HG03342 (cell line): Measurements from ENCODE around the gene PDXP.
"Not testable (repeated sequence)": the region's sequence is repeated elsewhere in the genome, so short reads cannot be mapped to it uniquely, and the experiment has no call there.

Experiments
- ATAC-seq: cut with Tn5 transposase; IDR thresholded peaks from one replicate; pipeline ENCODE4 v1.9.1; 2021; ENCODE audit warnings: mild to moderate bottlenecking, moderate library complexity; ENCODE audit not compliant: unreplicated experiment

Gene PDXP, protein sequence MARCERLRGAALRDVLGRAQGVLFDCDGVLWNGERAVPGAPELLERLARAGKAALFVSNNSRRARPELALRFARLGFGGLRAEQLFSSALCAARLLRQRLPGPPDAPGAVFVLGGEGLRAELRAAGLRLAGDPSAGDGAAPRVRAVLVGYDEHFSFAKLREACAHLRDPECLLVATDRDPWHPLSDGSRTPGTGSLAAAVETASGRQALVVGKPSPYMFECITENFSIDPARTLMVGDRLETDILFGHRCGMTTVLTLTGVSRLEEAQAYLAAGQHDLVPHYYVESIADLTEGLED

DNA sequence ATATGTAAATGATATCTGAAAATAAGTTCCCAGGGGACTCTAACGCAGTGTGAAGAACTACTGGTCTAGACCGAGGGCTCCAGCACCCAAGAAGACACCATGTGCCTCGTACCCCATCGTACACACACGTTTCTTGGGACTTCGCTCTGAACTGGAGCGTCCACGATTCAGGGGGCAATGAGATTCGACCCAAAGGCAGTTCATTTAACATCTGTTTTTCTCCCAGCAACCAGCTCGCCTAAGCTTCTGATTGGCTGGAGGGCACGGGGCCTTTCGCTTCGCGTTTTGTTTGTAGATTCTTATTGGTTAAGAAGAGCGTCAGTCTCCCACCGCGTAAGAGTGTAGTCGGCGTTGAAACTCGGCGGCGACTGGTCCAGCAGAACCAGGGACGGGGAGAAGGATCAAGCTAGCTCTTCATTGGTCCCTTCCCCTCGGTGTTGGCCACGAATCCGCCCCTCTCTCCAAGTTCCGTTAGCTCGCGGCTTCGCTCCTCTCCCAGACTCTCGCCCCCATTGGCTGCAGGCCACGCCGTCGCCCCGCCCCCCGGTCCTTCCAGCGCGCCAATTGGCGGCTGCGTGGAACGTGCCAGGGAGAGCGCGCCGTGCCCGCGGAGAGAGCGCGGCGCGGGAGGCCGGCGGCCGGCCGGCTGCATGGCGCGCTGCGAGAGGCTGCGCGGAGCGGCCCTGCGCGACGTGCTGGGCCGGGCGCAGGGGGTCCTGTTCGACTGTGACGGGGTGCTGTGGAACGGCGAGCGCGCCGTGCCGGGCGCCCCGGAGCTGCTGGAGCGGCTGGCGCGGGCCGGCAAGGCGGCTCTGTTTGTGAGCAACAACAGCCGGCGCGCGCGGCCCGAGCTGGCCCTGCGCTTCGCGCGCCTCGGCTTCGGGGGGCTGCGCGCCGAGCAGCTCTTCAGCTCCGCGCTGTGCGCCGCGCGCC is at the start of gene PDXP:
TSS of gene PDXP (plus strand) at position 591 of the 933 bp plus-strand sequence. CDS start at position 651, 60 bp downstream.
- peak; percentile 72 for ATAC-seq

DNA sequence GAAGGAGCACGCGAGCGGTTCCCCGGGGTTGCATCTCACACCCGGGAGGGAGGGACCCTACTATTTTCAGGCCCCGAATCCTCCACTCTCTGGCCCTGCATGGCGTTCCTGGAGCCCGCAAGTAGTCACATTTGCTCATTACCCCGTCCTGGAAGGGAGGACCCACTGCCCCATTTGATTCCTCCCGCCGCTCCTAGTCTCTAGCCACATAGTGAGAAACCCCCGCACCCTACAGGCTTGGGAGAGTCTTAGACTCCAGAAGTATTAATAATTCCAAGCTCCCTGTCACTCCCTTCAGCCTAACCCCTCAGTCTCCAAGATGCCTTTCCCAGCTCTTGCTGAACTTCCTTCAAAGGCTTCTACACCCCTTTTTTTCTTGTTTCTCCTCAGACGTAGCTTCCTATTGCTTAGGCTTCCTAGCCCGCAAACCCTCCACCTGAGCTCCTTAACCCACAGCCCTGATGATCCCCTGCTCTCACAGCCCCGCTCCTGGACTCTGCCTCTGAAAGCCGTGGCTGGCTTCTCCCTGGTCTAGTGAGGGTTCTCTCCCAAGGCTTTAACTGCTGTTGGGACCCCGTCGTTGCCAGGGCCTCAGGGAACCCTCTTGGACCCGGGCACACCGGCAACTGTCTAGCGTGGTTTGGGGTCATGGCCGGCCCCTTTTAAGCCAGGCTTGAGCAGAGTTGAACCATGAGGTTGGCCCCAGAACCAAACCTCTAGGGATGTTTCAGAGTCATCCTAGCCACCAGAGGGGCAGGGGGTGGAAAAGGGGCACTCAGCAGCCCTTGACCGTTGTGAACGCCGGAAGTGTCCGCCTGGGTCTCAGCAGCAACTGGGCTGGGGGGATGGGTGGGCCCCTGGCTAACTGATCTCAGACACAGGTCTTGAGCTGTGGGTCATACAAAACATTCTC is 49.0 kb upstream of the PDXP start:
- no peak for ATAC-seq

DNA sequence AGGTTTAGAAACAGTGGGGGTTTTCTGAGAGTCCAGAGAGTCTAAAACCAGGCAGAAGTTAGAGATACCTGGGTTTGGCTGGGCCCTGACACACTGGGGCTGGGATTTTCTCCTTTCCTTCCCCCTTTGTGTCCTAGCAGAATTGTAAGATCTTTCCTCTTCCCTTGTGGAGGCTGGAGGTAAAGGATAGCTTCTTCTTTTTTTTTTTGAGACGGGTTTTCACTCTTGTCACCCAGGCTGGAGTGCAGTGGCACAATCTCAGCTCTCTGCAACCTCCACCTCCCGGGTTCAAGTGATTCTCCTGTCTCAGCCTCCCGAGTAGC is 48.4 kb upstream of the PDXP start:
- ATAC-seq: not testable (repeated sequence)

DNA sequence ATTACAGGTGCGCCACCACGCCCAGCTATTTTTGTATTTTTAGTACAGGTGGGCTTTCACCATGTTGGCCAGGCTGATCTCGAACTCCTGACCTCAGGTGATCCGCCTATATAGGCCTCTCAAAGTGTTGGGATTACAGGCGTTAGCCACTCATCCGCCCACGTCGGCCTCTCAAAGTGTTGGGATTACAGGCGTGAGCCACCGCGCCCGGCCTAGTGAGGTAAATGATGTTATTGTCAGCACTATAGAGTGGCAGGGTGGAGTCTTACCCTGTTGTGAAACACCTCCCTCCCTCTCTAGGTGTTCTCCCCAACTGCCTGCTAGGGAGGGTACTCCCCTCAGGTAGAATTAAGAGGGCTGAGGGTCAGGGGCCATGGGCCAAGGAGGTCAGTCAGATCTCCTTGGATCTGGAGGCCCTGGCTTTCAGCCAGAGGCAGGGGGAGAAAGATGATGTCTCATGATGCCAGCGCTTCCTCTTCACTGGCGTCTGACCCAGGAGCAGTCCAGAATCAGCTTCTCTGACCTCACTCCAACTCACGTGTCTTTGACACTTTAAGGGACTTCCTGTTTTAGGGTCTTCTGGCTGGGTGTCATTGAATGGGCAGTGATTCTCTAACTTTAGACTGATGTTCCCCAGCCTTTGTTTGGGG is 47.9 kb upstream of the PDXP start:
- no peak for ATAC-seq

DNA sequence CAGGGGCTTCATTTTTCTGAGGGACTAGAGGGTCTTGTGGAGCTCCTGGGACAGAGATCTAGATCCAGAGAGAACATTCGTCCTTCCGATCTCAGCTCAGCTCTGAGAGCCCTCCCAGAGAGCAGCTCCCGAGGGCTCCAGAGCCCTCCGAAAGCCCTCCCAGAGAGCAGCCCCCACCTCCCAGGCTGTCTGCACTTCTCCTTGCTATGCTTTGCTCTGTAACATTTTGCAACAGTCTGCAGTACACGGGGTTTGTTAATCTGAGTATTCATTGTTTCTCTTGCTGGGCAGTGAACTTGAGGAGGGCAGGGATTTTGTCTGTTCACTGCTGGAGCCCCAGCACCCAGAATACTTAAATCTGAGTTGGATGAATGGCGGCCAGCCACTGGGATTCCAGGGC is 47.3 kb upstream of the PDXP start:
- ATAC-seq: no peak

DNA sequence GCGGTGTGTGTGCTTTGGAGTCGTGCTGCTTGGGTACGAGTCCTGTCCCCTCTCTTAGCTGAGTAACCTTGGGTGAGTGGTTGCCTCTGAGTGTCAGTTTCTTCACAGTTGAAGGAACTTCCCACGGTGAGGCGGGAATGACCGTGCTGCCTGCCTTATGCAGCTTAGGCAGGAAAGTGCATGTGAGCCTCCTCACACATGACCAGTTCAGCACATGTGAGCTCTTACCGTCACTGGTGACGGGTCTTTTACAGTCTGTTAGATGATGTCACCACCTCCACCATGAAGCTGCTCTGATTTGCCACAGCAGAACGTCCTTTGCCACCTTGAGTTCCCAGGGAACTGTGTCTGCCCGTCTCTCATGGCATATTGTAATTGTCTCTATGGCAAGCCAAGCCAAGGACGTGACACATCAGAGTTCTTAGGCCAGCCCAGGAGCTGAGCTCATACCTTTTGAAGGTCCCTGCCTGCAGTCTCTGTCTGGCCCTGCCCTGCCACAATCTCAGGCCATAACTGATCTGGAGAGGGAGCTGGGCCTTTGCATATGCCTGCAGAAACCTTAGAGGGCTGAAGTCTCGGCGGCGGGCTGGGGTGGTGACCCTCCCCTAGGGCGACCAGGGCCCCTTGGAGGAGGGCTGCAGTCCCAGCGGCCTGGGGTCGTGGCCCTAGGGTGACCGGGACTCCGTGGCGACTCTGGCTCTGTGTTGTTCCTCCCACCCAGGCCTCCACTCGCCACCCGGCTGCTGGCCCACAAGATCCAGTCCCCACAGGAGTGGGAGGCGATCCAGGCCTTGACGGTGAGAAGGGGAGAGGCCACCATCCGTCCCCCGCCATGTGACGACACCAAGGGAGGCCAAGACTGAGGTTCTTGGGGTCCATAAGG is 42.1 kb upstream of the PDXP start:
- no peak for ATAC-seq

DNA sequence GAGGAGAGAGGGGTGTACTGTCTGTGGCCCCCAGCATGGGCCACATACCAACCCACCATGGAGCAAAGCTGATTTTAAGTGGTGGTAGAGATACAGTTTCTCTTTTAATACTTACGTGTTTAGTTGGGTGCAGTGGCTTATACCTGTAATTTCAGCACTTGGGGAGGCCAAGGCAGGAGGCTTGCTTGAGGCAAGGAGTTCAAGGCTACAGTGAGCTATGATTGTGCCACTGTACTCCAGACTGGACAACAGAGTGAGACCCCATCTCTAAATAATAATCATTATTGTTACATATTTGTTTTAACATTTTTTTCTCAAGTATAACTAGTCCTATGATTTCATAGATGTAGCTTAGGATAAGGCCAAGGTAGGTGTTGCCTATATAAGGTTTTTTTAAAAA is 41.1 kb upstream of the PDXP start:
- ATAC-seq: no peak

DNA sequence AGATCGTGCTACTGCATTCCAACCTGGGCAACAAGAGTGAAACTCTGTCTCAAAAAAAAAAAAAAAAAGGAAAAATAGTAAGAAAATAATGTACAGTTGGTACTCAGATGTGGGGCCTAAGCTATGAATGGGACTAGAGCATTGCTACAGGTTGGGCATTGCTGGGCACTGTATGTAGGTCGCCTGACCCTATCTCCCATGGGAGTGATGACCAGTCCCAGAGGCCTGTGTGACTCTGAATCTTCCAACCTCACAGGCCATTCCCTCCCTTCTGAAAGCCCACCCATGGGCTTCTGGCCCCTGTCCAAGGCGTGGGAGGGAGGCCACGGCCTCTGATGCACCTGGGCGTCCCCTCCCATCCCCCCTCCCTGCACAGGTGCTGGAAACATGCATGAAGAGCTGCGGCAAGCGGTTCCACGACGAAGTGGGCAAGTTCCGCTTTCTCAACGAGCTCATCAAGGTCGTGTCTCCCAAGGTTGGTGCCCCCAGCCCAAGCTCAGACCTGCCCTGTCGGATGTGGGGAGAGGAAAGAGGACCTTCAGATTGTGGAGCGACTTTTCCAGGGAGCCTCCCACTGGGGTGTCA is 40.4 kb upstream of the PDXP start:
- no peak for ATAC-seq

DNA sequence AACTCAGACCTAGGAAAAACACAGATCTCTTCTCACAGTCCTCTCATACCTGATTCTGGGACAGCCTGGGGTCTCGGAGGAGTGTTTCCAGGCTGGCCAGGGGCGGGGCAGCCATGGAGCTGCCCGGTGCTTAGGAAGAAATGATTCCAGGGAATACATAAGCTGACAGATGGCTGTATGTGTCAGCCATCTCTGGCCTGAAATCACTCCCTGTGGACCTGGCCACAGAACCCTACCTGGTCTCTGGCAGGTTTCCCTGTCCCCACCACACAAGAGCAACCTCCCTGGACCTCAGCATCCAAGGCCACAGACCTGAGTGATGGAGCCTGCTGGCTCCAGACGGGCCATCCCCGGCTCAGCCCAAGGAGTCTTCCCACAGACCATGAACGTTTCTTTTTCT is 39.8 kb upstream of the PDXP start:
- ATAC-seq: no peak

DNA sequence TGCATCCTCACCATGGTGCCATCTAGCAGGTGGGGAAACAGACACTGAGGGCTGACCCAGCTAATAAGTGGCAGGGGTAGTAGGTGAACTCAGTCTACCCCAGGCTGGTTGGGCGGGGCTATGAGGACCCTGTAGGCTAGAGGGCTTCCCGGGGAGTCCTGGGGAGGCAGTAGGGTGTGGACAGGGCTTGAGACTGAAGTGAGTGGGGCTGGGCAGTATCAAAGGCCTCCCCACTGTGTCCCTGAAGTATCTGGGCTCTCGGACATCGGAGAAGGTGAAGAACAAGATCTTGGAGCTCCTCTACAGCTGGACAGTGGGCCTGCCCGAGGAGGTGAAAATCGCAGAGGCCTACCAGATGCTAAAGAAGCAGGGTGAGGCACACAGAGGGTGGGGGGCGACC is 38.5 kb upstream of the PDXP start:
- ATAC-seq: no peak

DNA sequence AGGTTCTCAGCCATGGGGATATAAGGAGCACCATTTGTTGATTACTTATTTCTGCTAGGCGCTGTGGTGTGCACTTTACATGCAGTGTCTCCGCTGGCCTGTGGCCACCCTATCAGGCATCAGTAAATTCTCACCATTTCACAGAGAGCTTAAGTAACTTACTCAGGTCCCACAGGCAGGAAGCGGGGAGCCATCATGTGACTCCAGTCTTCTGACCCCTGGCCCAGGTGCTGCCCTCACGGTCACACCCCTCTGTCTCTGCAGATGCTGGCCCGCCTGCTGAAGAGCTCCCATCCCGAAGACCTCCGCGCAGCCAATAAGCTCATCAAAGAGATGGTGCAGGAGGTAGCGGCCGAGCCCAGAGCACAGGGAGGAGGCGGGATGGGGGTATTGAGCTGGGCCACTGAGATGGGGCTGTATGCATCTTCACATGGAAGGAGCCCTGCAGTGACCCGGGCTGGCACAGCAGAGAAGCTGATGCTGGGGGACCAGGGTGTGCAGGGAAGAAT is 37.1 kb upstream of the PDXP start:
- no peak for ATAC-seq

DNA sequence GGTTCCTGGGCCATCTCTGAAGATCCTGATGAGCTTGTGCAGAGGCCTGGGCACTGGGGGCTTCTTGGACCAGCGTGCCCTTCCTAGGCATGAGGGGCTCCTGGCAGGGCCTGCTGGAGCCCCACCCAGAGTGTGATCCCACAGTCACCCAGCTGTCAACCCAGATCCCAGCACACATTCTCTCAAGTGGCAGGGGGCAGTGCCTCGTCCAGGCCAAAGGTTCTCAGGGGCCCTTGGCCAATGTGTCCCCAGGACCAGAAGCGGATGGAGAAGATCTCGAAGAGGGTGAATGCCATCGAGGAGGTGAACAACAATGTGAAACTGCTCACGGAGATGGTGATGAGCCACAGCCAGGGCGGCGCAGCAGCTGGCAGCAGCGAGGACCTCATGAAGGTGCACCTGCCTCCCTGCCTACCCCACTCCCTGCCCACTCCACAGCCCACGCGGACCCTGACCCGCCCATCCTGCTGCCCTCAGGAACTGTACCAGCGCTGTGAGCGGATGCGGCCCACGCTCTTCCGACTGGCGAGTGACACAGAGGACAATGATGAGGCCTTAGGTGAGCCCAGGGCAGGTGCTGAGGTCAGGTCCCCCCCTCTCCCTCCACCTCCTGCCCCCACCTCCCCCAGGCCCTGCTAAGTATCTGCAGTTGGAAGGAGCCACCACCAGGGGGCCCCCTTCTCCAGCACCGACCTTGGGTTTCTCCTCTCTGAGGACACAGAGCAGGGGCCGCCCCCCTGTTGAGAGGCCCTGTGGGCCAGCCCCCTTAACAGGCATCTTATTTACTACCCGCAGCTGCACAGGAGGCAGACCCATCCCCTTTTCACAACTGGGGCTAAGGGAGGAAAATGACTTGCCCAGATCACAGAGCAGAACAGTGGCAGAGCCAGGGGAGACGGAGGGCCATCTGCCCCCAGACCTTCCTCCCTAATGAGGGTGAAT is 35.2 kb upstream of the PDXP start:
- no peak for ATAC-seq

DNA sequence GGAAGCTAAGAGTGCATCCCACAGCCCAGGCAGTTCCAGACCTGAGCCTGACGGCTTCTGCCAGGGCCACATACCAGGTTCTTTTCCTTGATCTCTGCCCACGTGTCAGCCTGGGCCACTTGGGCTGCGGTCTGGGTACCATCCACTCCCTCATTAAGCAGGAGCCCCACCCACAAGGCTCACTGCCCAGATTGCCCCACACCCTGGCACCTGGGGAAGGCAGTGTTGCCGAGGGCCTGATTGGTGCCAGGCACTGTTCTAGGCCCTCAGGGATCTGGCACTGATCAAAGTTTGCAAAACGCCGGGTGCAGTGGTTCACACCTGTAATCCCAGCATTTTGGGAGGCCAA is 34.5 kb upstream of the PDXP start:
- no peak for ATAC-seq

DNA sequence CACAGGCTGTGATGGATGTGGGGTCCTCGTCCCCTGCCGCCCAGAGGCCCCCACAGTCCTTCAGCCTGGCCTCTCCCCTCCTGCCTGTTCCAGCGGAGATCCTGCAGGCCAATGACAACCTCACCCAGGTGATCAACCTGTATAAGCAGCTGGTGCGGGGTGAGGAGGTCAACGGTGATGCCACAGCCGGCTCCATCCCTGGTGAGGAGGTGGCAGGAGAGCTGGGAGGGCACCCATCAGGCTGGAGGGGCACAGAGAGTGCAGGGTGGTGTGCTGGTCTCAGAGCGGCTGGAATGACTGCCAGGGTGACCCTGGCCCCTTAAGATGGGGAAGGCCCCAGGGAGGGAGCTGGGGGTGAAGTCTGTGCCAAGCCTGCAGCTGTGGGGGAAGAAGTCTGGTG is 33.6 kb upstream of the PDXP start:
- no peak for ATAC-seq

DNA sequence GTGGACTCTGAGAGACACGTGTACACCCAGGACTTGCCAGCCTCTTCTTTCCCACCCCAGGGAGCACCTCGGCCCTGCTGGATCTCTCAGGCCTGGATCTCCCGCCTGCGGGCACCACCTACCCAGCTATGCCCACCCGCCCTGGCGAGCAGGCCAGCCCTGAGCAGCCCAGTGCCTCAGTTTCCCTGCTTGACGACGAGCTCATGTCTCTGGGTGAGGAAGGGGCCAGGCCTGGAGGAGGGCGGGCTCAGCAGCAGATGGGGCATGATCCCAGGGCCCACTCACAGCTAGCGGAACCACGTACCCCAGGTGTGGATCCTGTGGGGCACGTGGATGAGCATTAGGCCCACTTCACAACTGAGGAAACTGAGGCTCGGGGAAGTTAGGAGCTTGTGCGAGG is 32.8 kb upstream of the PDXP start:
- ATAC-seq: no peak

DNA sequence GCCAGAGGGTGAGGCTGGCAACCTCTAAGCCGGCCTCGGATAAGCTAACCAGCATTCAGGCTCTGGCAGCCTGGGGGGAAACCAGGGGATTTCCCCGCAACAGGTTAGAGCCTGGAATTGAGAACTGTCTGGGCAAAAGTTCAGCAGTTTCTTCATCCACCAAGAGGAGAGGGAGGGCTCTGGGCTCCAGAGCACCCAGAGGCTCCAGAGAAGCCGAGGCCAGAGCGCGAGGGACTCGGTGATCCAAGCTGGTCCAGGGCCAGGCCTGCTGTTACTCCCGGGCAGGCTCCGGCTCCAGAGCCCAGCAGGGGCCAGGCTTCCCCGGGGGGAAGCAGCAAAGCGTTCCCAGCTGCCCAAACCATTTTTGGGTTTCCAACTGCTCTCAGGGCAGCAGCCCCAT is 32.4 kb upstream of the PDXP start:
- ATAC-seq: no peak

DNA sequence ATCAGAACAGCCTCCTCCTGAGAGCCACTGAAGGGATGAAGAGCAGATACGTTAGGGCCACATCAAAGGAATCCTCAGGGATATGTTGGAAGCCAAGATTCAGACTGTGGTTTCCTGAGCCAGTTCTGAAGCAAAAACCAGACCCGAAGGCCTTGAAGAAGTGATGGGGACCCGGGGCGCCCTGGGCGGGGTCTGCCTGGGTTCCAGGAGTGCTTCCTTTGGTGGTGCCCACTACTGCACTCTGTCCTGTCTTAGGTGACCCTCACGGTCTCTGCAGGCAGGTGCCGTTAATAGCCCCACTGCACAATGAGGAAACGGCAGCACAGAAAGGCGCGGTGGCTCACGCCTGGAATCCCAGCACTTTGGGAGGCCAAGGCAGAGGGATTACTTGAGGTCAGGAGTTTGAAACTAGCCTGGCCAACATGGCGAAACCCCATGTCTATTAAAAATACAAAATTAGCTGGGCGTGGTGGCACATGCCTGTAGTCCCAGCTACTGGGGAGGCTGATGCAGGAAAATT is 31.9 kb upstream of the PDXP start:
- ATAC-seq: no peak

DNA sequence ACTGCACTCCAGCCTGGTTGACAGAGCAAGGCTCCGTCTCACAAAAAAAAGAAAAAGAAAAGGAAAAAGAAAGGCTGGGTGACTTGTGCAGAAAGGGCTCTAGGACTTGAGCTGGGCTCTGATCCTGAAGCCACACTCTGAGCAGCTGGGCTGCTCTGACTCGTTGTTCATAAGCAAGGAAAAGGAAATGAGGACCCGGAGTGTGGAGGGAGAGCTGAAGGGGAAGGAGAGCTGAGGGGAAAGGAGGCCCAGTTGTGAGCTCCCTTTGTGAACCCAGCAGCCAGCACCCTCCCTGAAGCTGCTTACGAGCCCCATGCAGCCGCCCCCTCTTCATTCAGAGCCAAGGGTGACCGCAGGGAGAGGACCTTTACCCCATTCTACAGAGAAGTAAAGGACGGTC is 31.4 kb upstream of the PDXP start:
- no peak for ATAC-seq
